Ecto neural progenitor cell (in vitro differentiated cells): ENCODE measurements around the gene TAGAP.
A peak's percentile ranks its signal among the peaks of the same experiment; 100 is the strongest.
"Not testable (repeated sequence)": the region's sequence is repeated elsewhere in the genome, so short reads cannot be mapped to it uniquely, and the experiment has no call there.

Experiments used
- DNase-seq: peaks from one replicate; pipeline ENCODE4 v3.0.0-alpha.2; 2018; ENCODE audit warnings: low spot score

TAGAP gene

DNA sequence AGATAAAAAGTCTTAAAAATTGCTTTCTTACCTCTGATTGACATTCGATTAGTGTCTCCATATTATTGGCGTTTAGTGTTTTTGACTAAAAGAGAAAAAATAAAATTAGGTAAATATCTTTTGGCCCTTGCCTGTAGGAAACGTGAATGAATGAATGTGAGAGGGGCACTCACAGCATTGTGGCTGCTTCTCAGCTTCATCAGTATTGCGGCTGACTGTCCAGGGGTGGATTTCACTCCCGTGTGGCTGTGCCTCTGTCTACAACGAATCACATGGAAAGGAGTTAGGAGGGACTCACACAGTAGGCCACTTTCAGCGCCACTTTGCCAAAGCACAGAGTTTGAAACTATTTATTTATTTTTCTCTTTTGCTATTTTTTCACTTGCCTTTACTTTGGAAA lies 844 bp downstream of the TAGAP start:
- no peak for DNase-seq

- DNase-seq, result no peak
These were observed 1.5 kb downstream of the TAGAP start for GRCh38 chr6:159043251-159043650.

GRCh38 chr6:159042826-159043181 lies 2.0 kb downstream of the TAGAP start:
- no peak for DNase-seq

- peak; percentile 71 for DNase-seq
These were observed 2.6 kb downstream of the TAGAP start for GRCh38 chr6:159042003-159042825.

- no peak for DNase-seq
These were observed 3.6 kb downstream of the TAGAP start for GRCh38 chr6:159041181-159041580.

DNA sequence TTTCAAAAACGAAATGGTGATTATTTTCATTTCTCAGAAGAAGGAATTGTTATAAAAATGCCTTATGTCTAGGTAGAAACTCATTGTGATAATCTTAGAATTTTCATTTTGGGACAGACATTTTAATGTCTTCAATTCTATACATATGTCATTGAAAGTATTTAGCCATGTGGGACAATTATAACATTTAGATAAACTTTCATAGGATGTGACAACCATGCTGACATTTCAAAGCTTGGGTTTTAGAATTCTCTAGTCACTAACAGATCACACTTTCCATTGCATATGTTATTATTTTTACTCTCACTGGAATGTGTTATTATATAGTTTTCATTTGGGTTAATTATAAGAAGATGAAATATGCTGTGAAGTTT lies 4.9 kb downstream of the TAGAP start:
- DNase-seq, result no peak

GRCh38 chr6:159038914-159039884 lies 5.6 kb downstream of the TAGAP start:
- DNase-seq, result no peak

- DNase-seq, result not testable (repeated sequence)
These were observed 6.5 kb downstream of the TAGAP start for GRCh38 chr6:159038318-159038717.

DNA sequence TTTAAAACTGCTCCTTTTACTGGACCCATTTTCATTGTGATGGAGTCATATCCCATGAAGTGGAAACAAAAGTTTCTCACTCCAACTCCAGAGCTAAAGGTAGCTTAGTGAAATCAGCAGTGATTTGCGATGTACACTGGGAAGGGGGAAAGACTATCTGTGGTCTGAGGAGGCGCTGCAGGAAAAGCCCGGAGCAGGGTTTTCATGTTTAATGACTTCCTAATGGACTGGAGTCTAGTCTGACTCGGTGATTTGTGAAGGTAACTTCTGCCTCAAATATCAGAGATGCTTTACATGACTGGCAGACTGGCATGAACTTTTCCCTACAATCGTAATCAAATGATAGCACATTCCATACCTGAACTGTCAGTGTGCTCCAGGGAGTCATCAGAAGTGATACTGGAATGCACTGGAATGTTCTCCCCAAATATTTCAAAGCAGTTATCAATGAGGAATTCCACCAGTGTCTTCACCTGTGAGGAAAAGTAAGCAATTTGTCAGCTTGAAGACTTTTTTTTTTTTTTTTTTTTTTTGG lies 7.0 kb downstream of the TAGAP start:
- DNase-seq, result no peak

- DNase-seq, result no peak
These were observed 8.1 kb downstream of the TAGAP start for GRCh38 chr6:159036673-159037072.

DNA sequence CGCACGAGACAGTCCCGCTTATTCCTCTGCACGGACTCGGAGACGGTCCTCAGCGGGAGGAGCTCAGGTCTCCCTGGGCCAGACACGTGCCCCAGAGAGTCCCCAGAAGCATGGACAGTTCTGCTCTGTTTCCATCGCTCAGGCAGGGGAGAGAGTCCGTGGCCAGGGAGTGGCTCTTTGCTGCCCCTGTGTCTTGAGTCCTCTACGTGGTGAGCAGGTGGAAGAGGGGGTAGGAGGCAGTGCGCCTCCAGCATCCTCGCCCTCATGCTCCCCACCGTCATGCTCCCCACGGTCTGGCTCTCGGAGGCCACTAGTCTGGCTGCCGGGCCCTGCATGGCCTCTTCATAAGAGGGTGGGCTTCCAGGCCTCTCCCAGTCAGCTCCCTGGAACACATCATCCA lies 8.9 kb downstream of the TAGAP start:
- DNase-seq, result no peak

DNA sequence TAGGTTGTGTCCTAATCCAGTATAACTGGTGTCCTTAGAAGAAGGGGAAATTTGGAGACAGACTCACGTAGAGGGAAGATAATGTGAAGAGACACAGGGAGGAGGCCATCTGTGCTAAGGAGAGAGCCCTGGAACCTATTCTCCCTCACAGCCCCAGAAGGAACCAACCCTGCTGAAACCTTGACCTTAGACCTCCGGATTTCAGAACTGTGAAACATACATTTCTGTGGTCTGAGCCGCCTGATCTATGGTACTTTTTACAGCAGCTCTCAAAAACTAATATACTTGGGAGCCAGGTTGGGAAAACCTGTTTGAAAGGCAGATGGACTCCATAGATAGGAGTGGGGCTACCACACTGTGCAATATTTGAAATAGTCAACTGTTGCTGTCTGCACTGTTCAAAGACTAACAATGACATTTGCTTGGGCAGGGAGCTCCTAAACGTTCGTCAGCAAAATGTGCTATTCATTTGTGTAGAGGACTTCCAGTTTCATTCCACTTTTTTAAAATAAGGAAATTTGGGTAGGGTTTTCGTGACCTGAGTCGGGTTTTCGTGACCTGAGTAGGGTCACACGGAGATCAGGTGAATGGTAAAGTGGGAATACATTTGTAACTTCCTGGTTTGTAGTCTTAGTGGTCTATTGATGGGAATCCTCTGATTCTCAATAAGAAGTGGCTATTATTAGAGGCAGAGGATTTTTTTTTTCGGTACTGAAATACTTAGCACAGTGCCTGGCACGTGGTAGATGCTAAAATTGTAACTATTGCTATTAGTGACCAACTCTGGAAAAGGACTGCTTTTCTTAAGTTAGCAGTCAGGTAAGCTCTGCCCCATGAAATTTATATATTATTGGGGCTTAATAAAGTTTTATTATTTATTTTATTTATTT lies 11.4 kb downstream of the TAGAP start:
- no peak for DNase-seq

GRCh38 chr6:159031846-159032245 lies 12.9 kb downstream of the TAGAP start:
- DNase-seq, result no peak

- no peak for DNase-seq
These were observed 14.6 kb downstream of the TAGAP start for GRCh38 chr6:159030168-159030567.

- DNase-seq, result not testable (repeated sequence)
These were observed 19.6 kb downstream of the TAGAP start for GRCh38 chr6:159025224-159025623.

- DNase-seq, result no peak
These were observed 20.9 kb downstream of the TAGAP start for GRCh38 chr6:159023893-159024292.

DNA sequence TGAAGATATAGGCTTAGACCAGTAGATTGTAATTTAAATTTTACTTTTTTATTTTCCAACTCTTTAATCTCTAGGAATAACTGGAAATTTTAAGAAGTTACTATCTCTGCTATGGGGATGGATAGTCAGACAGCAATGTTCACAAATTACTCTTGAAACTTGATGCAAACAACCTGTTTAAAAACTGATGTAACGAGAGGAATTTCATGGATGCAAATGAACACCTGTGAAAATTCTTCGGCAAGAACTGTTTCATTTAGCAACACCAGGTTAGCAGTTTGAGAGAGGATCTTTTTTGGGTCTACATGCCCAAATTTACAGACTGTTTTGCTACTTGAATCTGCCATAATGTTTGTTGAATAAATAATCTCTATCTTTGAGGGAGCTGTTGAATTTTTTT lies 24.8 kb downstream of the TAGAP start:
- DNase-seq, result no peak

DNA sequence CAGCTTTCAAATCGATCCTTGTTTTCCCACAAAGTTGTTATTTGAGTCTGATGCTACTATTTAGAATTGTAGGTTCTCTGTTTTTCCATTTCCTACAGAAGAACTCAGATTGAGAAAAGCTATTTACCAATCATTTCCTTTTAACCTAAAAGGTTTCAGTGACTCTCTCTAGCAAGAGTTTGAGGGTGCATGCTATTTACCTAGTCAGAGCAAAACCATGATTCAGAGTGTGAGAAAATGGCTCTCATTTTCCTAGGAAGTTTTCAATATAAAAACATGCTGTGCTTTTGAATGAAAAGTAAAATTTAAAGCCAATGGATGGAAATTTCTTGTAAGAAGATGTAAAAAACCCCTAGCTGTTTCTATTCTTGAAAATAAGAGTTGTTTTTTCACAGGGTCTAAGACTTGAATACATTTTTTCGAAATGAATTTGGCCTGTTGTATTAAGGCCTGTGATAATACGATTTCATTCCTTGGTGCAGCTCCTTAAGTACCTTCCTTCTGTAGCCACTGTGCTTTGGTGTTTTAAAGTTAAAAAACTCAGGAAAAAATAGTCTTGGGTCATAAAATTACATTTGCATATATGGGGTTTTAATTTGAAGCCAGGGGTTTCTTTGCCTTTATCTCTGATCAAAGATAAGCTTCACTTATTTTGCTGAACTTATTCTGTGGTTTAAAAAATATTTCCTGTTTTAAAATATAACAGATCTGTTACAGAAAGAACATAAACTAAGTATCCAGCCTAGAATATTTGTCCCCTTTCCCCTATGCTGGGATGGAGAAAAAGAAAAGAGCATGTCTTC lies 26.8 kb downstream of the TAGAP start:
- DNase-seq, result no peak

DNA sequence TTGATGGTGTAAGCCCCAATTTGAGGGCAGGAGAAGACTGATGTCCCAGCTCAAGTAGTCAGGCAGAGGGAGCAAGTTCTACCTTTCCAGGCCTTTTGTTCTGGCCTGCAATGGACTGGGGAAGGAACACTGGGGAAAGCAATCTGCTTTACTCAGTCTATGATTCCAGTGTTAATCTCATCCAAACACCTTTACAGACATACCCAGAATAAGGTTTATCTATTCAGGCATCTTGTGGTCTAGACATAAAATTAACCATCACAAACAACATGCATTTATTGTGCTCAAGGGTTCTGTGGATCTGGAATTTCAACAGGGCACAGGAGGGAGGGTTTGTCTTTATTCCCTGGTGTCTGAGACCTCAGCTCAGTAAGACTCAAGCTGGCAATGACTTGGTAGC lies 30.4 kb downstream of the TAGAP start:
- DNase-seq, result no peak

DNA sequence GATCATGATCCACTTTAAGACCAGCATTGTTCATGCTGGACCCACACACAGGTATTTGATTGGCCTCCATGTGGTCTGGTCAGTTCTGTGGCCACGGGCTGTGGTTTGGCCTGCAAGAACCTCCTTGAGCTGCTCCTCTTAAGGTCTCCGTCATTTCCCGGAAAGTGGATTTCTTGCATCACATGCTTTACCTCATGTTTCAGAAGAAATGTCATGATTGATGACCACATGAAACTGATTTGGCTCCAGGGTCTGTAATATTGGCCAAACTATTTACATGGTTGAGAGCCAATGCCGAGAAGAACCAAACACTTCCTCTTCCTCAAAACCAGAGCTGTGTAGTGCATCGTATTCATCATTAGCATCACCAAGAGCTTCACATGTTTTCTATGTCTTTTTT lies 31.6 kb downstream of the TAGAP start:
- no peak for DNase-seq

- no peak for DNase-seq
These were observed 32.6 kb downstream of the TAGAP start for GRCh38 chr6:159012201-159012600.
